ENCODE data around the gene GCN1. TPM values are rescaled to one million over a fixed set of nuclear protein-coding genes. Genes with fewer than 3 reads are reported as not detected.

GCN1 gene
- total and polyA plus RNA-seq, 4 donors, result 19.3 to 93.6 (median 53.1) TPM

DNA sequence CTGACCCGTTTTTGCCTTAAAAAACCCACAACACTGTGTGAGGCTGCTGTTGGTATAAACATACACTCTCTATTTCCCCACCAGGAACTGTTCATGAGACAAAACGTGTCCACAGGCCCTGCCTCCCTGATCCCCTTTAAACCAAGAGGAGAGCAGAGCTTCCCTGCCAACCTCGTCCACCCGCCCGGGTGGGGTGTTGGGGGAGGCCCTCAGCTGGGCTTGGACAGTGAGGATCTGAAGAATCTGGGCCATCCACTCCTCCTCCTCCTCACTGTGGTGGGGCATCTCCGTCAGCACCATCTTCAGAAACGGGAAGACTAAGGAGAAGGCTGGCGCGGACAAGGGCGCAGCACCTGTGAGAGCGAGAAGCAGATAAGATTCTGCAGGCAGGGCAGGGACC is 36.8 kb downstream of the GCN1 start:
- Histone ChIP-seq H3K36me3 (ENCODE audit: control insufficient read depth in 4 of 4, insufficient read depth in 4 of 4, low read length in 4 of 4) (peaks cover 48 to 85% (median 74%) of the 10 kb centered on the region in 4 donors), H3K9me3 (ENCODE audit: control insufficient read depth in 4 of 4, insufficient read depth in 3 of 4, low read length in 3 of 4) (no peaks in the 10 kb centered on the region), H3K9ac (ENCODE audit: insufficient read depth in 1 of 2, low read length in 2 of 2) (no peak overlapping the region), H3K27me3 (ENCODE audit: control insufficient read depth in 3 of 3, insufficient read depth in 3 of 3, low read length in 2 of 3) (no peaks in the 10 kb centered on the region), H3K27ac (ENCODE audit: low read depth in 1 of 2, low read length in 1 of 2) (no peak overlapping the region), H3K4me1 (ENCODE audit: control insufficient read depth in 5 of 5, insufficient read depth in 5 of 5, low read length in 5 of 5) (no peaks in the 10 kb centered on the region), H3K4me3 (no peak overlapping the region)
- DNase-seq, result no peak
- WGBS, 2 donors, result 90 to 94% methylated on average over 11 of the region's 11 CpGs
- TF ChIP-seq, protein P1, sequence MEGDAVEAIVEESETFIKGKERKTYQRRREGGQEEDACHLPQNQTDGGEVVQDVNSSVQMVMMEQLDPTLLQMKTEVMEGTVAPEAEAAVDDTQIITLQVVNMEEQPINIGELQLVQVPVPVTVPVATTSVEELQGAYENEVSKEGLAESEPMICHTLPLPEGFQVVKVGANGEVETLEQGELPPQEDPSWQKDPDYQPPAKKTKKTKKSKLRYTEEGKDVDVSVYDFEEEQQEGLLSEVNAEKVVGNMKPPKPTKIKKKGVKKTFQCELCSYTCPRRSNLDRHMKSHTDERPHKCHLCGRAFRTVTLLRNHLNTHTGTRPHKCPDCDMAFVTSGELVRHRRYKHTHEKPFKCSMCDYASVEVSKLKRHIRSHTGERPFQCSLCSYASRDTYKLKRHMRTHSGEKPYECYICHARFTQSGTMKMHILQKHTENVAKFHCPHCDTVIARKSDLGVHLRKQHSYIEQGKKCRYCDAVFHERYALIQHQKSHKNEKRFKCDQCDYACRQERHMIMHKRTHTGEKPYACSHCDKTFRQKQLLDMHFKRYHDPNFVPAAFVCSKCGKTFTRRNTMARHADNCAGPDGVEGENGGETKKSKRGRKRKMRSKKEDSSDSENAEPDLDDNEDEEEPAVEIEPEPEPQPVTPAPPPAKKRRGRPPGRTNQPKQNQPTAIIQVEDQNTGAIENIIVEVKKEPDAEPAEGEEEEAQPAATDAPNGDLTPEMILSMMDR (IDR thresholded peaks at IDR 0.05; ENCODE audit: control extremely low read depth, extremely low read depth), result no peak
- ATAC-seq (ENCODE audit: insufficient read depth, low FRiP score), result no peak

DNA sequence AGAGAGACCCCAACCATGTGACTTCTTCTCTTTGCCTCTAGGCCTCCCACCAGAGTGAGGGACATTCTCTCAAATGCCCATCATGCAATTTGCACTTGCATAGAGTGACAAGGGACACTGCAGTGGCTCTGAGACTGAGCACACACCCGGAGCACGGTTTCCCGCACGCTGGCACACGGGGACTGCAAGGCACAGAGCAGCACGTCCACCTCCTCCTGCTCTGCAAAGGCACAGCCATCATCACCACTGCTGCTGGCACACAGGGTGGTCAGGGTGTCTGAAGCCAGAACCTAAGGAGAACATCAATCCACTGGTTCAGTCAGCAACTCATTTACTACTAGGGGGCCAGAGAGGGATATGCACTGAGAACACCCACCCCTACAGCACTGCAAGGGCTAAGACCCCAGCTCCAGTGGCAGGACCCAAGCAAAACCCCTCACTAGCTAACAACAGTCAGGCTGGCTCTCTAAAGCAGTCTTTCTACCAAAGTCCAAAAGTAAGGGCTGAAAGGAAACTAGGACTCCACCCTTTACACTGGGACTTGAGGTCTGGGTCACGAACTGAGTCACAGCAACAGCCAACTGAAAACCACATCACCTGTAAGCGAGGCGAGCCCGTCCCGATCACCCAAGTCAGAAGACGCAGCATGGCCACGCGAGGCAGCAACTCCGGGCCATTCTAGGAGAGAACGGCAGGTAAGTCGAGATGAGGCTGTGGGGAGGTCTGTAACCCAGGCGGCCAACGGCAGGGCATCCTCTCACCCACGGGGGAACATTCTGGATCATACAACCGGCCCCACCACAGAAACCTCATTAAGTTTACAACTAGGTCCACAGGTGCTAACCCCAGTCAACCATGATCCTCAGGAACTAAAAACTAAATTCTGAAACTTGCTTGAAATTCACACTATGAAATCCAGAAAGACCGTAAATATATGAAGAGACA is 37.9 kb downstream of the GCN1 start:
- no peak for DNase-seq
- H3K27ac ChIP-seq (ENCODE audit: low read depth in 1 of 2, low read length in 1 of 2), result no peak overlapping the region
- TF ChIP-seq, protein P1 (IDR thresholded peaks at IDR 0.05; ENCODE audit: control extremely low read depth, extremely low read depth), result no peak

GRCh38 chr12:120155072-120155471 is 39.4 kb downstream of the GCN1 start:
- H3K9ac ChIP-seq (ENCODE audit: insufficient read depth in 1 of 2, low read length in 2 of 2), result no peak overlapping the region
- ATAC-seq (ENCODE audit: insufficient read depth, low FRiP score), result no peak
- no peak overlapping the region for H3K27ac ChIP-seq (ENCODE audit: low read depth in 1 of 2, low read length in 1 of 2)
- H3K4me3 ChIP-seq, result no peak overlapping the region
- peaks cover 29 to 73% (median 54%) of the 10 kb centered on the region in 4 donors for H3K36me3 ChIP-seq (ENCODE audit: control insufficient read depth in 4 of 4, insufficient read depth in 4 of 4, low read length in 4 of 4)
- H3K27me3 ChIP-seq (ENCODE audit: control insufficient read depth in 3 of 3, insufficient read depth in 3 of 3, low read length in 2 of 3), result no peaks in the 10 kb centered on the region
- DNase-seq, result no peak
- no peaks in the 10 kb centered on the region for H3K9me3 ChIP-seq (ENCODE audit: control insufficient read depth in 4 of 4, insufficient read depth in 3 of 4, low read length in 3 of 4)
- WGBS, 2 donors, result 97 to 98% methylated on average over 15 of the region's 15 CpGs
- H3K4me1 ChIP-seq (ENCODE audit: control insufficient read depth in 5 of 5, insufficient read depth in 5 of 5, low read length in 5 of 5), result no peaks in the 10 kb centered on the region
- TF ChIP-seq, protein P1 (IDR thresholded peaks at IDR 0.05; ENCODE audit: control extremely low read depth, extremely low read depth), result no peak

More for the DNA sequence above, 37.9 kb downstream of the GCN1 start:
- Histone ChIP-seq H3K27me3 (ENCODE audit: control insufficient read depth in 3 of 3, insufficient read depth in 3 of 3, low read length in 2 of 3) (no peaks in the 10 kb centered on the region), H3K9me3 (ENCODE audit: control insufficient read depth in 4 of 4, insufficient read depth in 3 of 4, low read length in 3 of 4) (no peaks in the 10 kb centered on the region), H3K4me1 (ENCODE audit: control insufficient read depth in 5 of 5, insufficient read depth in 5 of 5, low read length in 5 of 5) (no peaks in the 10 kb centered on the region), H3K36me3 (ENCODE audit: control insufficient read depth in 4 of 4, insufficient read depth in 4 of 4, low read length in 4 of 4) (peaks cover 41 to 76% (median 66%) of the 10 kb centered on the region in 4 donors), H3K9ac (ENCODE audit: insufficient read depth in 1 of 2, low read length in 2 of 2) (no peak overlapping the region), H3K4me3 (no peak overlapping the region)
- no peak for ATAC-seq (ENCODE audit: insufficient read depth, low FRiP score)
- WGBS, 2 donors, result 93 to 95% methylated on average over 22 of the region's 22 CpGs
